D721Med (cell line): Measurements from ENCODE around the gene NECAB2.

Experiments
- DNase-seq: peaks from one replicate; pipeline ENCODE4 v3.0.0; 2011; ENCODE audit warnings: low spot score; ENCODE audit not compliant: insufficient read length
- FAIRE-seq: peaks from 2 replicates; lab custom pipeline; 2011; peaks lifted over from hg19 to GRCh38; lab: Jason Lieb, UNC
- CTCF ChIP-seq: IDR thresholded peaks from 2 replicates; pipeline ENCODE4 v1.5.1; 2012; ENCODE audit warnings: mild to moderate bottlenecking, control low read depth; ENCODE audit not compliant: insufficient read depth; ENCODE audit errors: missing control alignments

NECAB2 gene

DNA sequence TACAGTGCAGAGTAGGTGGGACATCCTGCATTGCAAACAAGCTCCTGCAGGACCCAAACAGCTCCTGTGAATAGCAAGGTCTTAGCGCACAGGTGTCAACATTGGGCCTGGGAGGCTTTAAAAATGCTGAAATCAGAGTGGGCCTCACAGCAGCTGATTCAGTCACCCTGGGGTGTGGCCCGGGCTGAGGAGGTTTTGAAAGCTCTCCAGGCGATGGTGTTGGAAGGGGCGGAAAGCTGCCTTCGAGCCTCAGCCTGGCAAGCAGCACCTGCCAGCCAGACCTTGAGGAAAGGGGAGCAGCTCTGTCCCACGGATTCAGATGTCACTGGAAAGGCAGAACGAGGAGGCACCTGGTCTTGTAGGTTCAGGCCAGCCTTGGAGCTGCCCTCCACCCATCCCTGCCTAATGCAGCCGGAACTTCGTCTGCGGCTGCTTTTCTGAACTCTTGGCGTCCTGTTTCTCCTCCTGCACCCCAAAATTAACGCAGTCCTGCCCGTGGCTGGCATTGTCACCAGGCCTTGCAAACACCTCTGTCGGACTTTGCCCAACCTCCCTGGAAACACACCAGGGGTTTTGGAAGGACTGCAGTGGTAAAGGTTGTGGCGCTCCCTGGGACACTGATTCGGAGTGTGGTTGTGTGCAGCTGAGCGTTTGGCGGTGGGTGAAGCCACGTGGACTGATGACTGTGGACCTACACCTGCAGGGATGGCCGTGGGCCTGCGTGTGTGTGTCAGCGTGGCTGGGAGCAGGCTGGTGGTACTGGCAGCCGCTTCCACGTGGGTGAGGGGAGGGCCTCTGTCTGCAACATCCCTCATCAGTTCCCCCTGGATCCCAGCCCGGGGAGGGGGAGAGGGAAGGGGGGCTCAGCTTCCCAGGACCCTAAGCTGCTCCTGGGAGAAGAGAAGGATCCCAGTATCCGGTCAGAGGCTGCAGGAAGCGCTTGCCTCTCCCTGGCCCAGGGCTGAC is 3.4 kb downstream of the NECAB2 start:
- TF ChIP-seq CTCF, result no peak
- DNase-seq, result no peak
- FAIRE-seq, result no peak

- FAIRE-seq (no peak), DNase-seq (no peak)
- no peak for TF ChIP-seq CTCF
These were observed 4.4 kb downstream of the NECAB2 start for GRCh38 chr16:83972256-83973008.

- no peak for FAIRE-seq
- TF ChIP-seq CTCF, result no peak
- no peak for DNase-seq
These were observed 5.0 kb downstream of the NECAB2 start for GRCh38 chr16:83973077-83973476.

DNA sequence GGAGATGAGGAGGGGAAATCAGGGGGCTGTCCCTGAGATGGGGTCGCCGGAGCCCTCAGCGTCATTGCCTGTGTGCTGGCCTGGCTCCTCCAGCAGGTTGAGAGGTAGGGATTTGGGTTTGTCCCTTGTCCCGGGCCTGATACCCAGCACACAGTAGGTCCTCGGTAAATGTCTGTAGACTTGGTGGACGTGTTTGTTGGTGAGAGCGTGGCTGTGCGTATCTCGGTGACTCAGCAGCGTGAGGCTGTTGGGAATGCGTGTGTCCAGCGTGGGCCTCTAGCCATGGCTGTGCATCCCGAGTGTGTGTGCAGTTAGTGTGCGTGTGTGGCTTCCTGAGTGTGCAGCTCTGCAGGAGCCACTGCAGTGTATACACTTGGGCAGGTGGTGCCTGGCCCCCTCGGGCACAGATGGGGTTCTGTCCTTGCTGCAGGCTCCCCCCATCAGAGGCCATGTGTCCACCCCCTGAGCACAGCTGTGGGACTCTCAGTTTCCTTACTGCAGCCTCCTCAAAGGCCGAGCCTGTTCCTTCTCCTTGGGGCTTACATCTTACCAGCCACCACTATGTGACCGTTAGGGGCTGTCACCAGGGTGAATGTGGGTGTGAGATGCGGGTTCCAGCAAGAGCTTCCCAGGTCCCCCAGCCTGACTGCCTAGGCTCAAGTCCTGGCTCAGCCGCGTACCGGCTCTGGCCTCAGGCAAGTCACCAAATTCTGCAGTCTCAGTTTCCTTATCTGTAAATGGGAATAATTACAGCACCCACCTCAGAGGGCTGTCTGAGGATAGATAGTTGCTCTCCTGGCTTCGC is 5.7 kb downstream of the NECAB2 start:
- FAIRE-seq (no peak), DNase-seq (no peak)
- TF ChIP-seq CTCF, result no peak

GRCh38 chr16:83974475-83974874 is 6.4 kb downstream of the NECAB2 start:
- DNase-seq, result no peak
- no peak for FAIRE-seq
- TF ChIP-seq CTCF, result no peak

- no peak for FAIRE-seq
- TF ChIP-seq CTCF, result no peak
- DNase-seq, result no peak
These were observed 7.7 kb downstream of the NECAB2 start for GRCh38 chr16:83975590-83976260.
